ENCODE measurements around the gene GSTT2. TPM values are rescaled to one million over a fixed set of nuclear protein-coding genes. Genes with fewer than 3 reads are reported as not detected.
"Not testable (repeated sequence)": the region's sequence is repeated elsewhere in the genome, so short reads cannot be mapped to it uniquely, and the experiment has no call there.

Gene GSTT2
- polyA plus RNA-seq, 1 donor (not counting 4 experiments of a cell fraction or from before 2014, with no cell fraction given), result 0.24 TPM

GRCh38 chr22:23997092-23997491 is 17.2 kb downstream of the GSTT2 start:
- FAIRE-seq (no peak), DNase-seq (ENCODE audit: low read depth, low spot score) (no peak)
- no peaks in the 10 kb centered on the region for H3K4me1 ChIP-seq (ENCODE audit: control insufficient read depth, extremely low read depth, insufficient read depth, low read length)
- H3K9me1 ChIP-seq (ENCODE audit: control insufficient read depth, extremely low read depth, insufficient read depth, low read length), result no peaks in the 10 kb centered on the region
- H2AFZ ChIP-seq (ENCODE audit: control insufficient read depth, low read length), result no peak overlapping the region
- no peaks in the 10 kb centered on the region for H3K36me3 ChIP-seq (ENCODE audit: control insufficient read depth in 2 of 2, extremely low read depth in 1 of 2, insufficient read depth in 2 of 2, low read length in 2 of 2)
- H3K27me3 ChIP-seq (ENCODE audit: control insufficient read depth, extremely low read depth, insufficient read depth, low read length), result no peaks in the 10 kb centered on the region
- no peaks in the 10 kb centered on the region for H3K79me2 ChIP-seq (ENCODE audit: control insufficient read depth, insufficient read depth, low read length)
- H3K9me3 ChIP-seq (ENCODE audit: control insufficient read depth, low read depth, low read length), result no peaks in the 10 kb centered on the region
- H3K4me3 ChIP-seq (ENCODE audit: control insufficient read depth in 2 of 3, extremely low read depth in 1 of 3, insufficient read depth in 2 of 3, low read depth in 1 of 3, low read length in 3 of 3), result no peak overlapping the region
- no peak overlapping the region for H3K27ac ChIP-seq (ENCODE audit: control insufficient read depth, insufficient read depth, low read length)
- TF ChIP-seq CTCF (optimal IDR thresholded peaks at IDR 0.05 in 1 of 3, IDR thresholded peaks at IDR 0.05 in 1 of 3, conservative IDR thresholded peaks at IDR 0.05 in 1 of 3; ENCODE audit: extremely low read depth in 1 of 3, insufficient read depth in 2 of 3, low read length in 3 of 3) (no peak), EZH2 (IDR thresholded peaks at IDR 0.05; ENCODE audit: low read length) (no peak)
- dilution Hi-C loops (cut with MboI; ENCODE audit: extremely low pct_ligation_motif_present, low sequenced_read_pairs), result no loop called here
- no peak overlapping the region for H3K9ac ChIP-seq (ENCODE audit: control insufficient read depth, extremely low read depth, insufficient read depth, low read length)
- H3K4me2 ChIP-seq (ENCODE audit: control insufficient read depth, extremely low read depth, insufficient read depth, low read depth, low read length), result no peak overlapping the region
- no peaks in the 10 kb centered on the region for H4K20me1 ChIP-seq (ENCODE audit: control insufficient read depth, extremely low read depth, insufficient read depth, low read length)

- H4K20me1 ChIP-seq (ENCODE audit: control insufficient read depth, extremely low read depth, insufficient read depth, low read length); FAIRE-seq; H2AFZ ChIP-seq (ENCODE audit: control insufficient read depth, low read length); H3K27me3 ChIP-seq (ENCODE audit: control insufficient read depth, extremely low read depth, insufficient read depth, low read length); H3K79me2 ChIP-seq (ENCODE audit: control insufficient read depth, insufficient read depth, low read length); H3K4me3 ChIP-seq (ENCODE audit: control insufficient read depth in 2 of 3, extremely low read depth in 1 of 3, insufficient read depth in 2 of 3, low read depth in 1 of 3, low read length in 3 of 3); H3K9ac ChIP-seq (ENCODE audit: control insufficient read depth, extremely low read depth, insufficient read depth, low read length); dilution Hi-C loops (cut with MboI; ENCODE audit: extremely low pct_ligation_motif_present, low sequenced_read_pairs); H3K36me3 ChIP-seq (ENCODE audit: control insufficient read depth in 2 of 2, extremely low read depth in 1 of 2, insufficient read depth in 2 of 2, low read length in 2 of 2); H3K9me3 ChIP-seq (ENCODE audit: control insufficient read depth, low read depth, low read length); DNase-seq (ENCODE audit: low read depth, low spot score); H3K9me1 ChIP-seq (ENCODE audit: control insufficient read depth, extremely low read depth, insufficient read depth, low read length); H3K4me2 ChIP-seq (ENCODE audit: control insufficient read depth, extremely low read depth, insufficient read depth, low read depth, low read length); H3K27ac ChIP-seq (ENCODE audit: control insufficient read depth, insufficient read depth, low read length); H3K4me1 ChIP-seq (ENCODE audit: control insufficient read depth, extremely low read depth, insufficient read depth, low read length): not testable (repeated sequence)
Observed at GRCh38 chr22:23999779-24000178, 19.8 kb downstream of the GSTT2 start.

GRCh38 chr22:24001314-24001713 is 21.4 kb downstream of the GSTT2 start:
- TF ChIP-seq EZH2 (IDR thresholded peaks at IDR 0.05; ENCODE audit: low read length) (no peak), CTCF (optimal IDR thresholded peaks at IDR 0.05 in 1 of 3, IDR thresholded peaks at IDR 0.05 in 1 of 3, conservative IDR thresholded peaks at IDR 0.05 in 1 of 3; ENCODE audit: extremely low read depth in 1 of 3, insufficient read depth in 2 of 3, low read length in 3 of 3) (no peak)
- FAIRE-seq (no peak), DNase-seq (ENCODE audit: low read depth, low spot score) (no peak)
- H3K27ac ChIP-seq (ENCODE audit: control insufficient read depth, insufficient read depth, low read length), result no peak overlapping the region
- H3K36me3 ChIP-seq (ENCODE audit: control insufficient read depth in 2 of 2, extremely low read depth in 1 of 2, insufficient read depth in 2 of 2, low read length in 2 of 2), result no peaks in the 10 kb centered on the region
- H3K9me3 ChIP-seq (ENCODE audit: control insufficient read depth, low read depth, low read length), result no peaks in the 10 kb centered on the region
- no peak overlapping the region for H3K4me2 ChIP-seq (ENCODE audit: control insufficient read depth, extremely low read depth, insufficient read depth, low read depth, low read length)
- H3K4me3 ChIP-seq (ENCODE audit: control insufficient read depth in 2 of 3, extremely low read depth in 1 of 3, insufficient read depth in 2 of 3, low read depth in 1 of 3, low read length in 3 of 3), result no peak overlapping the region
- H4K20me1 ChIP-seq (ENCODE audit: control insufficient read depth, extremely low read depth, insufficient read depth, low read length), result no peaks in the 10 kb centered on the region
- H3K4me1 ChIP-seq (ENCODE audit: control insufficient read depth, extremely low read depth, insufficient read depth, low read length), result no peaks in the 10 kb centered on the region
- H3K9me1 ChIP-seq (ENCODE audit: control insufficient read depth, extremely low read depth, insufficient read depth, low read length), result no peaks in the 10 kb centered on the region
- dilution Hi-C loops (cut with MboI; ENCODE audit: extremely low pct_ligation_motif_present, low sequenced_read_pairs), result no loop called here
- H3K9ac ChIP-seq (ENCODE audit: control insufficient read depth, extremely low read depth, insufficient read depth, low read length), result no peak overlapping the region
- no peaks in the 10 kb centered on the region for H3K79me2 ChIP-seq (ENCODE audit: control insufficient read depth, insufficient read depth, low read length)
- no peak overlapping the region for H2AFZ ChIP-seq (ENCODE audit: control insufficient read depth, low read length)
- H3K27me3 ChIP-seq (ENCODE audit: control insufficient read depth, extremely low read depth, insufficient read depth, low read length), result no peaks in the 10 kb centered on the region
